Measurements from ENCODE around the gene GJB5.
A peak's percentile ranks its signal among the peaks of the same experiment; 100 is the strongest.
"Not testable (repeated sequence)": the region's sequence is repeated elsewhere in the genome, so short reads cannot be mapped to it uniquely, and the experiment has no call there.

Gene GJB5

GRCh38 chr1:34754964-34755637, at the start of gene GJB5:
Gene GJB5, plus strand, starts transcription at chr1:34755047. Its CDS starts 2,284 bp downstream, at chr1:34757331.
- DNase-seq (ENCODE audit: low read depth in 2 of 2), result no peak

- DNase-seq (ENCODE audit: low read depth in 2 of 2), result no peak
These were observed 49.8 kb upstream of the GJB5 start for GRCh38 chr1:34705077-34705476.

GRCh38 chr1:34708106-34708505, 46.7 kb upstream of the GJB5 start:
- DNase-seq (ENCODE audit: low read depth in 2 of 2), result no peak

GRCh38 chr1:34709547-34709946, 45.3 kb upstream of the GJB5 start:
- no peak for DNase-seq (ENCODE audit: low read depth in 2 of 2)

GRCh38 chr1:34710812-34711211, 44.0 kb upstream of the GJB5 start:
- DNase-seq (ENCODE audit: low read depth in 2 of 2), result no peak

GRCh38 chr1:34711485-34711884, 43.4 kb upstream of the GJB5 start:
- DNase-seq (ENCODE audit: low read depth in 2 of 2), result no peak

- DNase-seq (ENCODE audit: low read depth in 2 of 2), result no peak
These were observed 42.7 kb upstream of the GJB5 start for GRCh38 chr1:34712007-34712688.

- DNase-seq (ENCODE audit: low read depth in 2 of 2), result no peak
These were observed 41.4 kb upstream of the GJB5 start for GRCh38 chr1:34713443-34713842.

GRCh38 chr1:34714386-34714785, 40.5 kb upstream of the GJB5 start:
- DNase-seq (ENCODE audit: low read depth in 2 of 2), result no peak

GRCh38 chr1:34715139-34715538, 39.7 kb upstream of the GJB5 start:
- DNase-seq (ENCODE audit: low read depth in 2 of 2), result no peak

- DNase-seq (ENCODE audit: low read depth in 2 of 2), result no peak
These were observed 33.6 kb upstream of the GJB5 start for GRCh38 chr1:34721241-34721640.

- no peak for DNase-seq (ENCODE audit: low read depth in 2 of 2)
These were observed 33.0 kb upstream of the GJB5 start for GRCh38 chr1:34721646-34722355.

GRCh38 chr1:34726861-34727260, 28.0 kb upstream of the GJB5 start:
- no peak for DNase-seq (ENCODE audit: low read depth in 2 of 2)

- no peak for DNase-seq (ENCODE audit: low read depth in 2 of 2)
These were observed 24.4 kb upstream of the GJB5 start for GRCh38 chr1:34730485-34730884.

- DNase-seq (ENCODE audit: low read depth in 2 of 2), result not testable (repeated sequence)
These were observed 22.0 kb upstream of the GJB5 start for GRCh38 chr1:34732831-34733230.

GRCh38 chr1:34736692-34737091, 18.2 kb upstream of the GJB5 start:
- DNase-seq (ENCODE audit: low read depth in 2 of 2), result no peak

GRCh38 chr1:34737236-34737635, 17.6 kb upstream of the GJB5 start:
- DNase-seq (ENCODE audit: low read depth in 2 of 2), result not testable (repeated sequence)

- no peak for DNase-seq (ENCODE audit: low read depth in 2 of 2)
These were observed 15.2 kb upstream of the GJB5 start for GRCh38 chr1:34739613-34740012.

GRCh38 chr1:34740161-34740868, 14.5 kb upstream of the GJB5 start:
- no peak for DNase-seq (ENCODE audit: low read depth in 2 of 2)

- peak; percentile 73 to 81 for DNase-seq (ENCODE audit: low read depth in 2 of 2)
These were observed 12.1 kb upstream of the GJB5 start for GRCh38 chr1:34742667-34743270.

- DNase-seq (ENCODE audit: low read depth in 2 of 2), result no peak
These were observed 11.1 kb upstream of the GJB5 start for GRCh38 chr1:34743775-34744174.

GRCh38 chr1:34744851-34745250, 10.0 kb upstream of the GJB5 start:
- no peak for DNase-seq (ENCODE audit: low read depth in 2 of 2)
